ENCODE measurements around the gene MRPS18B. TPM values are rescaled to one million over a fixed set of nuclear protein-coding genes. Genes with fewer than 3 reads are reported as not detected.
A peak's percentile ranks its signal among the peaks of the same experiment; 100 is the strongest.

The MRPS18B gene
- polyA plus RNA-seq, 1 donor: 55.8 TPM

DNA sequence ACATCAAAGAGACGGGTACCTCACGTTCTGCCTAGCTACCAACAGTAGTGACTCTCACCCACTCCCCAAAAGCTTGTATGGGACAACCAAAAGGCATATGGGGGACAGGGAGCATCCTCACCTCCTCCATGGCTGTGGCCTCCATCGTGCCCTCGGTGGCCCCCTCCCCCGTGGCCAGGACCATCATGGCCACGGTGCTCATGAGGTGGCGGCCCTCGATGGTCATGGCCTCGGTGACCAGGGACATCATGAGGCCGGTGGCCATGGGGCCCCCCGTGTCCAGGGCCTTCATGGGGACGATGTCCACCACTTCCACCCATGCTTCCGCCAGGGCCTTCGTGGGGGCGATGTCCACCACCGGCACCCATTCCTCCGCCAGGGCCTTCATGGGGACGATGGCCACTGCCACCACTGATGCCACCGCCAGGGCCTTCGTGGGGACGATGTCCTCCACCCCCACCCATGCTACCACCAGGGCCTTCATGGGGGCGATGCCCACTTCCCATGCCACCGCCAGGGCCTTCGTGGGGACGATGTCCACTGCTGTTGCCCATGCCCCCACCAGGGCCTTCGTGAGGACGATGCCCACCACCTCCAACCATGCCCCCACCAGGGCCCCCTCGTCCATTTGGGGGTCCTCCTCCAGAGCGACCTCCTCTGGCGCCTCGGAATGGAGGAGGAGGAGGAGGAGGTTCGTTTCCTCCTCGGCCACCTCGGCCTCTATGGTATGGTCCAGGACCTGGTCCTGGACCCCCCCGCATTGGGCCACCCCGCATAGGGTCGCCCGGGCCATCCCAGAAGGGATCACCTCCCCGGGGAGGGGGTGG lies 15.6 kb upstream of the MRPS18B start:
- no peak for DNase-seq

DNA sequence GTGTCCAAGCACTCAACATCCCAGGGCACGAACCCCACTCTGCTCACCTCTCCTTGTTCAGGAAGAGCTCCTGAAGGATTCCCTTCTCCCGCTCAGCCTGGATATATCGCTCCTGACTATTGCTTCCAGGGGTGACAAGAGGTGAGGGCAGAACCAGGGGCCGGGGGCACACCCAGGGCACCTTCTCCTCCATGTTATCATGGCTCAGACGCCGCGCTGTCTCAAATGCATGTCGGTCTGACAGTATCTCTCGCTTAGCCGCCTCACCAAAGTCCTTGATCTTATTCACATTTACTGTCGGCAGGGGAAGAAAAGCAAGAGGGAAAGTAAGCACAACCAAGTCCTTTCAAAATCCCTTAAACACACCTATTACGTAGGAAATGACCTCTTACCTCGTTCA lies 13.7 kb upstream of the MRPS18B start:
- no peak for DNase-seq

- no peak for DNase-seq
Measured at GRCh38 chr6:30610065-30610464, 7.6 kb upstream of the MRPS18B start.

GRCh38 chr6:30611150-30611855 lies 6.3 kb upstream of the MRPS18B start:
- no peak for DNase-seq

GRCh38 chr6:30611856-30612194 lies 5.8 kb upstream of the MRPS18B start:
- no peak for DNase-seq

- no peak for DNase-seq
Measured at GRCh38 chr6:30612213-30612612, 5.4 kb upstream of the MRPS18B start.

GRCh38 chr6:30612687-30613248 lies 4.9 kb upstream of the MRPS18B start:
- peak; percentile 47 for DNase-seq

GRCh38 chr6:30613251-30614043 lies 4.2 kb upstream of the MRPS18B start:
- no peak for DNase-seq

DNA sequence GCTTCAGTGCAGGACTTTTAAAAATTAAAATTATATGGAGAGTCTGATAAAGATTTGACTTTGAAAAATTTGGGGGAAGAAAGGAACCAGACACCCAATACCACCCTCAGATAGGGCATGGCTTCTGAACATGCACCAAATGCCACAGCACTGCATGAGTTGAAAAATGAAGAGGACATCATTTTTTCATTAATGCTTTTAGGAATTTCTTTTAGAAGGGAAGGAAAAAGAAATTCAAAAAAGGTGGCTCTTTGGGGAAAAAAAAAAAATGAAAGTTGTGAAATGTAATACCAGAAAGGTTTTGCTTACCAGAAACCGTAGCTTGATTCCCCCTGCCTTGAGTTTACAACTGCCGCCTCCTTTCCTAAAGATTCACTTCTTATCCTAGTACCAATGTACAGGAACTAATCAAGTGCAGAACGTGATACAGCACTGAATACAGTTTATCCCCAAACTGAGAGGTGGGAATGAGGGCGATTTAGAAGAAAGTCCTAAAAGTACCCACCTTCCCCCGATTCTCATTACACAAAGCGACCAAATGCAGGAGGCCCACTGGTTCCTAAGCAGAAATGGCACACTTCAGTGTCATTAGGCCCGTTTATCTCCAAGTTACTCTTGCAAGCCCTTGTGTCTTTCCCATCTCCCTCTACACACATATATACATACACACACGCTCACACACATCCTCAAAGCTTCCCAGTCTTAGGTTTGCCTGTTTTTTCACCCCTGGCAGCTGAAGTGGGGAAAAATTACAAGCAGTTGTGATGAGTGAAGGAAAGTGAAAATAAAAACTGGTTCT lies 3.4 kb upstream of the MRPS18B start:
- DNase-seq: no peak

DNA sequence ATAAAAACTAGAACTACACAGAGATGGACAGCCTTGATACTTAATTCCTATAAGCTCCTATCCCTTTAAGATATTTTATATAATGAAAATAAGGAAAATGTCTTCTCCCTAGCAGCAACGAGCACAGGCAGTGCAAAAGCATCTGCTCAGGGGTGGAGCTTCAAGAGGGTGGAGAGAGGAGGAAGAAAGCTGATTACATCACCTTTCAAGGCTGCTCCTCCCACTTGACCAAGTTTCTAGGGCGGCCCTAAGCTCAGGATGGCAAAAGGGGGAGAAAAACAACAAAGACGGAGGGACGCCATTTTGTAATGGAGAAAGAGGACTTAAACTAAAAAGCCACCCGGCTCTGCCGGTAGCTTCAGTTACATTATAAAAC lies 2.8 kb upstream of the MRPS18B start:
- peak; percentile 99 for DNase-seq

DNA sequence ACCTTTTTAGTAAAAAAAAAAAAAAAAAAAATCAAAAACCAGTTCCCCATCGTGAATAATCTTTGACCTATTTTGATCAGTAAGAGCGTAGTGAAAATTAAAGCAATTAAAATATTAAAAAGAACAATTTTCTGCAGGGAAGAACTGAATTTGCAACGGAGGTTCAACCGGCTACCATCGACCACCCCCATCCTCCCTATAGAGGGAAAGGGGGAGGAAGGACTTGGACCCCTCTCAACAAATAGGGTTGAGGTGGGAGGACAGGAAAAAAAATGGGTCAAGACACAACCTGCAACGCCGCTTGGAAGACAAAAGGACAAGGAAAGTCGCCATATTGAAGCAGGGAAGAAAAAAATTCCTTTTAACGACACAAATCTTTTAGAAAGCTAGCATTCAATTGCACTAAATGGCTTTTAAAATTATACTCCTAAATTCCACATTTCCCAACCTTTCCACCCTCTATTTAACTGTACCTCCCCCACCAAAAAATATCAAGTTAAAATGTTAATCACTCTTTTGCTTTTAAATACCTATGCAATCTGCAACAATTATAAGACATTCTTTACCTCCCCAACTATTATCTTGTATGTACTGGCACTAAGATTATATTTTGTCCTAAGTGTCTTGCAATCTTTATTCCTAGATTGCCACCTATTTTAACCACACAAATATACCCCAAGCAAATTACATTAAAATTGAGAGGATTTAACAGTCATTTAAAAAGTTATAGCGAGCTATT lies 2.3 kb upstream of the MRPS18B start:
- DNase-seq: peak; percentile 80

DNA sequence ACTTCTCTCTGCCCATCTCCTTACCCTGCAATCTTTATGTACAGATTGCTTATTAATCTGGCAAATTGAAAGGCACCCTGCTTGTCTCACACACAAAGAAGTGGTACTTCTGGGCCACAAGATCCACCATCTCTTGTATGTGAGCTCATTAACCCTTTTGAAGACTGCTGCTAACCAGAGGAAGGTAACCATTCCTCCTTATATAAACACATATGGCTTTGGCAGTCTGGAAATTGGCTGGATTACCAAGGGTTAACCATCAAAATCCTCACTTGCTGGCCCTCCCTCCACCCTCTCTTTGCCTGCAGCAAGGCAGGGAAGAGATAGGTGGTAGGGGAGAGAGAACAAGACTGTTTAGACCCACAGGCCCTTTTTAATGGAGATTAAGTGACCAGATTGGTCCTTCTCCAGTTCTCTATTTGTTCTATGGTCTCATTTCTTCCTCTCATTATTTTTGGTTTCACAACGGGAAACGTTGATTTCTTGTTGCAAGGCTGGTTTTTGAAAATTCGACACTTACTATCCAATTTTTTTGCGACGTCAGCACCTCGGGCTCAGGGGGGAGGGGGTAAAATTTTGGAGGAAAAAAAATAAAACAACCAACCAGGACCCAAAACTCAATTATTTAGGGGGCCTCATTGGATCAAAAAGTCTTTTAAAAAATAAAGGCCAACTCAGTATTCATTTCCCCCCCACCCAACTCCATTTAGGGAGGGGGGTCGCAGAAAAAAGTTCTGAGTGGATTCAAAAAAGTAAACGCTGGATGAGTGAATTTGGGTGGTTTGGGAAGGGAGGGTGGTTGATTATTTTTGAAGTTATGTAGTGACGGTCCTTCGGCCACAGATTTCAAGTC lies 1.5 kb upstream of the MRPS18B start:
- DNase-seq: no peak

DNA sequence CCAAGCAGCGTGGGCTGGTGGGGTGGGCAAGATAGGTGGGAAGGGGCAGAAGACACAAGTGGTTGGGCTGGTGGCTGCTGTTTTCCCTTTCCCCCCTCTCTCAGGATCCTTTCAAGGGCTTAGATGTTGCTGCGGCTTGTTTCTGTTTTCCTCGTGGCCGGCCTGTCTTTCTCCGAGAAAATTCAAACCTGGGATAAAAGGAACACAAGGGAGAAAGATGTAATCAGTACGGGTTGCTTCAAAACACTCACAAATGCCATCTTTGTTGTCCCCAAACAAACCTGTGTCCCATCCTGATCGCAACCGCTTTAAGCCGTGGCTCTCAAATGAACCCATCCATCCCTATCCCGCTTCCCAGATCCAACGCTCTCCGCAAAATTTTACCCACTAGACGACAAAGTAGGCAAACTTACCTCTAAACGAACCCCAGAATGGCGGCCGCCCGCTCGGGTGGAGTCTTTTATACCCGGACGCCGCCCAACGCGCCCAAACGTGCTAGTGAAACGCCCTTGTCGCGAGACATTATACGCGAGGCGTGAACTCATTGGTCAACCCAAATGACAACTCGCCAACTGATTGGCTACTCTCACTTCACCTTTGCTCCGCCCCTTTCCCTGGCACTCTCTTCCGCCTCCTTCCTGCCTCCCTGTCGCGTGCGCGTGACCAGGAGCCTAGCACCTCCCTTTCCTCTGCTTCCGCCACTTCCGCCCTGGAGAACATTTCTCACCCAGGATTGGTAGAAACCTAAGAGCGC lies 652 bp upstream of the MRPS18B start, which contains the start of gene PPP1R10:
PPP1R10 (minus strand) TSS at position 433 of the 754 bp plus-strand sequence. CDS start 7,299 bp downstream, outside the sequence.
- peak; percentile 100 for DNase-seq

- DNase-seq: no peak
Measured at GRCh38 chr6:30618270-30618797, 694 bp downstream of the MRPS18B start.

DNA sequence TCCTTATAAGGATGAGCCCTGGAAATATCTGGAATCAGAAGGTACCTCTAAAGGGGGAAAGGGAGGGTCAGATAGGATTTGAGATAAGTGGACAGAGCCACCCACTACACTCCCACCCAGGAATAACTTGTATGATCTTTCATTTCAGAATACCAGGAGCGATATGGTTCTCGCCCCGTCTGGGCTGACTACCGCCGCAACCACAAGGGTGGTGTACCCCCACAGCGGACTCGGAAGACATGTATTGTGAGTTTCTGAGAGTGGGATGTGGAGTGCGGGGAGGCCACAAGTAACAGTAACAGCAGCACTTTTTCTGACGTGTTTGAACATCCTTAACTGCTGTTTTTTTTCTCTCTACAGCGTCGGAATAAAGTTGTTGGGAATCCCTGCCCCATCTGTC lies 1.9 kb downstream of the MRPS18B start:
- no peak for DNase-seq

- no peak for DNase-seq
Measured at GRCh38 chr6:30625511-30625910, 7.9 kb downstream of the MRPS18B start.

GRCh38 chr6:30626484-30627366 lies 9.1 kb downstream of the MRPS18B start, which contains the start of gene ATAT1:
TSS of gene ATAT1 (plus strand) at chr6:30626874.
- peak; percentile 79 for DNase-seq

GRCh38 chr6:30635834-30636233 lies 18.2 kb downstream of the MRPS18B start:
- no peak for DNase-seq

All from left kidney (tissue), 2 donors.